PC-9 (cell line): Measurements from ENCODE around the gene TNFRSF1B. TPM values are rescaled to one million over a fixed set of nuclear protein-coding genes. Genes with fewer than 3 reads are reported as not detected.

Experiments used
- BruUV-seq: library from RNA; stranded (reverse); fragments of 400-500 nt; replicated peaks from 2 replicates; lab custom pipeline; 2021; lab: Mats Ljungman, UMichigan
- CTCF ChIA-PET: fragments of 300-600 bp; sonication (Branson Sonifier 250); formaldehyde crosslinking; loops from one replicate; lab custom pipeline; 2022; ENCODE audit warnings: antibody characterized with exemption; lab: Charles Lee
- POLR2A ChIA-PET: fragments of 300-600 bp; sonication (Branson Sonifier 250); formaldehyde crosslinking; loops from one replicate; lab custom pipeline; 2022; ENCODE audit warnings: antibody characterized with exemption; ENCODE audit not compliant: unreplicated experiment; lab: Charles Lee
- DNase-seq, 2 experiments: peaks; one replicate each; pipeline versions ENCODE4 v3.0.0 to v3.0.0-alpha.2; 2015 to 2022; ENCODE audit warnings: mixed read lengths in 1 of 2
- H2AFZ ChIP-seq: fragments of 200-600 bp; sonication (generic); 2 replicates; pipeline ENCODE4 v1.8.1; 2017; ENCODE audit warnings: antibody characterized with exemption
- H3F3A ChIP-seq: fragments of 200-600 bp; sonication (generic); 2 replicates; pipeline ENCODE4 v1.8.1; 2017; ENCODE audit warnings: antibody characterized with exemption, mild to moderate bottlenecking, low read depth; ENCODE audit not compliant: insufficient read depth
- H3K27ac ChIP-seq: fragments of 200-600 bp; sonication (generic); 2 replicates; pipeline ENCODE4 v1.6.1; 2016; ENCODE audit warnings: mixed run types
- H3K27me3 ChIP-seq: fragments of 200-600 bp; sonication (generic); 2 replicates; pipeline ENCODE4 v1.6.1; 2016; ENCODE audit warnings: low read depth, mixed run types; ENCODE audit not compliant: insufficient read depth
- H3K36me3 ChIP-seq: fragments of 200-600 bp; sonication (generic); 2 replicates; pipeline ENCODE4 v1.6.1; 2016; ENCODE audit warnings: low read depth, mixed run types
- H3K4me1 ChIP-seq: fragments of 200-600 bp; sonication (generic); replicated peaks from 2 replicates; pipeline ENCODE4 v1.6.1; 2016; ENCODE audit warnings: mixed run types; ENCODE audit not compliant: insufficient read depth
- H3K4me2 ChIP-seq: fragments of 200-600 bp; sonication (generic); 2 replicates; pipeline ENCODE4 v1.6.1; 2017; ENCODE audit warnings: mixed run types
- H3K4me3 ChIP-seq: fragments of 200-600 bp; sonication (generic); 2 replicates; pipeline ENCODE4 v1.6.1; 2016; ENCODE audit warnings: mixed run types
- H3K79me2 ChIP-seq: fragments of 200-600 bp; sonication (generic); 2 replicates; pipeline ENCODE4 v1.6.1; 2017; ENCODE audit warnings: low read depth, mixed run types
- H3K9me2 ChIP-seq: fragments of 200-600 bp; sonication (generic); 2 replicates; pipeline ENCODE4 v1.8.1; 2017; ENCODE audit warnings: mild to moderate bottlenecking; ENCODE audit not compliant: insufficient read depth
- H3K9me3 ChIP-seq: fragments of 200-600 bp; sonication (generic); 2 replicates; pipeline ENCODE4 v1.8.1; 2016; ENCODE audit warnings: low read depth; ENCODE audit not compliant: insufficient read depth
- H4K20me1 ChIP-seq: fragments of 200-600 bp; sonication (generic); 2 replicates; pipeline ENCODE4 v1.8.1; 2017; ENCODE audit not compliant: insufficient read depth
- EZH2 ChIP-seq: fragments of 200-600 bp; sonication (generic); IDR thresholded peaks from 2 replicates; pipeline ENCODE4 v1.8.0; 2017; ENCODE audit warnings: antibody characterized with exemption, low read depth
- intact Hi-C: fragments of 100-400 bp; cut with micrococcal nuclease; formaldehyde crosslinking; loops from one replicate; pipeline ENCODE4 v1.10.0; 2022; ENCODE audit not compliant: unreplicated experiment
- total RNA-seq: library from RNA; stranded (reverse); gene quantifications from 2 replicates; pipeline ENCODE4 v1.2.3, GENCODE V29; 2021
- TF ChIP-seq, protein P1 (sequence below): fragments of 200-600 bp; sonication (generic); conservative IDR thresholded peaks from 2 replicates; pipeline ENCODE4 v1.6.1; 2017; ENCODE audit warnings: mixed run types, antibody characterized with exemption, mild to moderate bottlenecking, moderate library complexity

The TNFRSF1B gene
- total RNA-seq, 1 experiment from 2014 or later, result 2.7 TPM

DNA sequence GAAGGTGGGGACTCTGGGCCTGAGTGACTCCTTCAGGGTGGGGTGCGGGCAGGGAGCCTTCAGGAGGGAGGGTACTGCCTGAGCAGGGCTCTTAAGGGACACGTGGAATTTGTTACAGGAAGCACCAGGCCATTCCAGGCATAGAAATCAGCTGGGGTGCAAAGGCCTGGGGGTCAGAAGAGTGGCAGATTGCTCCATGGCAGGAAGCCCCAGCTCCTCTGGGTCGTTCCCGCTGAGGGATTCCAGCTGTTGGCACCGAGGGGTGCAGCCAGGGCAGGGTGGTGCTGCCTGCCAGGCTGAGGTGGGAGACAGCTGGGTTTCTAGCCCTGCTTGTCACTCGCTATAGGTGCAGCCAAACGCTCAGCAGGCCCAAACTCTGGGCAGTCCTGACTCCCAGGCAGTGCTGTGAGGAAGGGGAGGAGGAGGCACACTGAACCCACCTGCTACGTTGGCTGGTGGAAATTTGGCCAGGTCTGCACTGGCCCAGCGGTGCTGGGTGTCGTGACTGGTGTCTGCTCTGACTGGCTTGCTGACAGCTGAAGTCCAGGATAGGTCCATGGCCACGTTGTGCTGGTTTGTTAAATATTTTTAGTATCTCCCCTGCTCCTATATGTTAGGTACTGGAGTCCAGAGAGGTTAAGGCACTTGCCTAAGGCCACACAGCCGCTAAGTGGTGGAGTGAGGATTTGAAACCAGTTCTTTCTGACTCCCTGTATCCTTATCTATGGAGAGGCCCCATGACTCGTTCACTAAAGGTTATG, 19.3 kb downstream of the TNFRSF1B start:
- no peak overlapping the region for H3K4me2 ChIP-seq
- no peaks in the 10 kb centered on the region for H3K79me2 ChIP-seq
- BruUV-seq, result no TSS peak
- POLR2A ChIA-PET, result no interaction called here
- no peaks in the 10 kb centered on the region for H3F3A ChIP-seq
- no peaks in the 10 kb centered on the region for H3K27me3 ChIP-seq
- H3K4me1 ChIP-seq, result peaks cover 10% of the 10 kb centered on the region
- no peak for DNase-seq
- intact Hi-C loops, result loop anchor here (2.0 kb wide), 1 partner anchor 53 kb away; no protein-coding TSS in a partner anchor
- no peaks in the 10 kb centered on the region for H3K9me3 ChIP-seq
- no peak overlapping the region for H3K27ac ChIP-seq
- no peaks in the 10 kb centered on the region for H3K9me2 ChIP-seq
- CTCF ChIA-PET, result interaction anchor here (0.5 kb wide), 1 partner anchor 350 kb away, joined by 4 read pairs; no protein-coding TSS in a partner anchor
- TF ChIP-seq EZH2, result no peak
- TF ChIP-seq, protein P1, sequence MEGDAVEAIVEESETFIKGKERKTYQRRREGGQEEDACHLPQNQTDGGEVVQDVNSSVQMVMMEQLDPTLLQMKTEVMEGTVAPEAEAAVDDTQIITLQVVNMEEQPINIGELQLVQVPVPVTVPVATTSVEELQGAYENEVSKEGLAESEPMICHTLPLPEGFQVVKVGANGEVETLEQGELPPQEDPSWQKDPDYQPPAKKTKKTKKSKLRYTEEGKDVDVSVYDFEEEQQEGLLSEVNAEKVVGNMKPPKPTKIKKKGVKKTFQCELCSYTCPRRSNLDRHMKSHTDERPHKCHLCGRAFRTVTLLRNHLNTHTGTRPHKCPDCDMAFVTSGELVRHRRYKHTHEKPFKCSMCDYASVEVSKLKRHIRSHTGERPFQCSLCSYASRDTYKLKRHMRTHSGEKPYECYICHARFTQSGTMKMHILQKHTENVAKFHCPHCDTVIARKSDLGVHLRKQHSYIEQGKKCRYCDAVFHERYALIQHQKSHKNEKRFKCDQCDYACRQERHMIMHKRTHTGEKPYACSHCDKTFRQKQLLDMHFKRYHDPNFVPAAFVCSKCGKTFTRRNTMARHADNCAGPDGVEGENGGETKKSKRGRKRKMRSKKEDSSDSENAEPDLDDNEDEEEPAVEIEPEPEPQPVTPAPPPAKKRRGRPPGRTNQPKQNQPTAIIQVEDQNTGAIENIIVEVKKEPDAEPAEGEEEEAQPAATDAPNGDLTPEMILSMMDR, result no peak
- no peaks in the 10 kb centered on the region for H3K36me3 ChIP-seq
- H3K4me3 ChIP-seq, result no peak overlapping the region
- H2AFZ ChIP-seq, result no peak overlapping the region
- no peaks in the 10 kb centered on the region for H4K20me1 ChIP-seq

DNA sequence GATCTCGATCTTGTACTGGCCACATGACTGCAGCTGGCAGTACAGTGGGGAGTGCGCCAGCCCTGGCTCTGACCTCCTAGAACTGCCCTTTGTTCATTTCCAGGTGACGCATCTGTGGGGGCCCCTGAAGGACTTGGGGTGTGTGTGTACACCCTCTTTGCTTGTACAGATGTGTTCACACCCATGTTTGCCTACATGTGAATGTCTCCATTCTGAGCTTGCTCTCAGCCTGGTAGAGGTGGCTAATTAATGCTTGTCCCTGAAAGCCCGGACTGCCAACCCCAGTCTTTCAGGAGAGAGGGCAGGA, 19.8 kb downstream of the TNFRSF1B start:
- intact Hi-C loops, result no loop called here
- TF ChIP-seq EZH2, result no peak
- TF ChIP-seq, protein P1, result no peak
- Histone ChIP-seq H4K20me1 (no peaks in the 10 kb centered on the region), H2AFZ (no peak overlapping the region), H3K4me1 (peaks cover 10% of the 10 kb centered on the region), H3K27me3 (no peaks in the 10 kb centered on the region), H3F3A (no peaks in the 10 kb centered on the region), H3K9me2 (no peaks in the 10 kb centered on the region), H3K79me2 (no peaks in the 10 kb centered on the region), H3K36me3 (no peaks in the 10 kb centered on the region), H3K4me3 (no peak overlapping the region), H3K4me2 (no peak overlapping the region), H3K9me3 (no peaks in the 10 kb centered on the region), H3K27ac (no peak overlapping the region)
- DNase-seq, result no peak
- POLR2A ChIA-PET, result no interaction called here
- CTCF ChIA-PET, result no interaction called here
- no TSS peak for BruUV-seq

- no peaks in the 10 kb centered on the region for H3K36me3 ChIP-seq
- H3K79me2 ChIP-seq, result no peaks in the 10 kb centered on the region
- TF ChIP-seq, protein P1, result no peak
- TF ChIP-seq EZH2, result no peak
- H3F3A ChIP-seq, result no peaks in the 10 kb centered on the region
- H3K9me2 ChIP-seq, result no peaks in the 10 kb centered on the region
- H3K27ac ChIP-seq, result no peak overlapping the region
- no peaks in the 10 kb centered on the region for H4K20me1 ChIP-seq
- POLR2A ChIA-PET, result no interaction called here
- no peak for DNase-seq
- intact Hi-C loops, result no loop called here
- CTCF ChIA-PET, result interaction anchor here (1.0 kb wide), 1 partner anchor 9 kb away, joined by 3 read pairs; no protein-coding TSS in a partner anchor
- no peaks in the 10 kb centered on the region for H3K9me3 ChIP-seq
- H3K4me3 ChIP-seq, result no peak overlapping the region
- H3K4me1 ChIP-seq, result peaks cover 10% of the 10 kb centered on the region
- no peak overlapping the region for H3K4me2 ChIP-seq
- H3K27me3 ChIP-seq, result no peaks in the 10 kb centered on the region
- no peak overlapping the region for H2AFZ ChIP-seq
- no TSS peak for BruUV-seq
These were observed 21.3 kb downstream of the TNFRSF1B start for GRCh38 chr1:12188115-12188514.
